T-helper 1 cell (primary cell): ENCODE measurements around the gene SFMBT2.
"Not testable (repeated sequence)": the region's sequence is repeated elsewhere in the genome, so short reads cannot be mapped to it uniquely, and the experiment has no call there.

ENCODE experiments used
- DNase-seq, 5 donors: peaks; one replicate each; pipeline ENCODE4 v3.0.0-alpha.2; 2012 to 2020

The SFMBT2 gene

DNA sequence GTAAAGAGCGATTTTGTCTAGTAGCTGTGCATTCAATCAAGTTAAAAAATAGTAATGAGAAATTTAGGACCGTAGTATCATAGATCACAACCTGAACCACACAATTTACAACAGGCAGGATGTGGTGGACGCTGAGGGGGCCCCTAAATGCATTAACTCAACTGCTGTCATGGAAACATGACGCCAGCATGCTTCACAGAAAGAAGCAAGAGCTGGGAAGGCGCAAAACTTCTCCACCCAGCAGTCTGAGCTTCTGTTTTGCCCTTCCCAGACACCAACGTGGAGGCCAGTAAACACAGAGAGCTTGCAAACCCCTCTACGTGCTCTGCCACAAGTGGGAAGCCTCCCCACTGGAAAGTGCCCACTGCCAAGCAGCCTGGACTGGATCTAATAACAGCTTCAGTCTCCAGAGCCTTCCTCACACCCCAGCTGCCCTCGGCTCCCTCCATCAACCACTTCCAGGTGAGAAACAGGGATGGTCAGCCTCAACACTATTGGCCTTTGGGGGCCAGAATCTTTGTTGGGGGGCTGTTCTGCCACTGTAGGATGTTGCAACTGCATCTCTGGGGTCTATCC, 151.8 kb downstream of the SFMBT2 start:
- peak in 3 of 5 donors; percentile 26 to 78 (median 42) for DNase-seq

DNA sequence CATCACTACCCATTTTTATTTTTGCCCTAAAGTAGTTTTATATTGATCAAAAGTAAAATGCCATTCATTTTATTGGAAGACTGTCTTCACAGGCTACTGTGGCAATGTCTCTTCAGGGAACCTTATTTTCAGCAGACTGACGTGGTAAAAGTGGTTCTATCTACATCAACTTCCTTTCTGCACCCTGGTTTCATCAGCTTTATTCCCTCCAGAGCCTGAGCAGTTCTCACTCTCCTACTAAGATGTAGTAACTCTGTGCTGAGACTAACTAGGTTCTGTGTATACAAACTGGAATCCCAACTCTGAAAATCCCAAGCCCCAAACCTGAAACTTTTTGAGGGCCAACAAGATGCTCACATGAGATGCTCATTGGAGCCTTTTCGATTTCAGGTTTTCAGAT, 155.3 kb downstream of the SFMBT2 start:
- DNase-seq = peak in 1 of 5 donors; percentile 28

DNA sequence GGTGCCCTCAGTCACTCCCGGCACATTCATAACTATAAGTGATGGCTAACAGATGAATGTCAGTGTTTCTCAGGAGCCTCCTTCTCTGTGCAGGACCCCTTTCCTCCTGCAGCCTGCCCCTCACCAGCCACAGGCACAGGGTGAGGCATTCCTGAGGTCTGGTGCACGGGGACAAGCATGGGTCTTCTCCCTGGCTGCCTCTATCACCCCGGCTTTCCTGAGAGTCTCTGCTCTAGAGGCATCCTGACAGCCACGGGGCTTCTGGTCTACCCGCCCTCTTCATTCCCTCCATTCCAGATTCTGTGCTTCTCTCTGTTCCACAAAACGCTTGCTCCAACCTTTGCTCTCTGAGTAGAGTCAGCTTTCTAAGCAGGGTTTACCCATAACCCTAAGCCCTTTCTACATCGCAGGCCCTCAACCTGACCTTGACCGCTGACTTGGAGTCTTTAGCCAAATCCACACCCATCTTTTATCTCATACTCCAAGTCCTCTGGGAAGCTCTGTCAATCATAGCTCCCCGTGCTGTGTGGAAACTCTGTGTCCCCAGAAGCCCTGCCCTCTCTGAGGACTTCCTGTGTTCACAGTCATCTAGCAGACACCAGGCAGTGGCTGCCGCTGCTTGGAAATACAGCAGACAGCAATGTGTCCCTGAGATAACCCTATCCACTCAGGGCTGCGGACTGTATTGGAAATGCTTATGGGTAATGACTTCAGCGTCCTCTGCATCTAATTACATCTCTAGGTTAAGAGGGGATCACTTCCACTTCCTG, 159.0 kb downstream of the SFMBT2 start:
- no peak for DNase-seq

DNA sequence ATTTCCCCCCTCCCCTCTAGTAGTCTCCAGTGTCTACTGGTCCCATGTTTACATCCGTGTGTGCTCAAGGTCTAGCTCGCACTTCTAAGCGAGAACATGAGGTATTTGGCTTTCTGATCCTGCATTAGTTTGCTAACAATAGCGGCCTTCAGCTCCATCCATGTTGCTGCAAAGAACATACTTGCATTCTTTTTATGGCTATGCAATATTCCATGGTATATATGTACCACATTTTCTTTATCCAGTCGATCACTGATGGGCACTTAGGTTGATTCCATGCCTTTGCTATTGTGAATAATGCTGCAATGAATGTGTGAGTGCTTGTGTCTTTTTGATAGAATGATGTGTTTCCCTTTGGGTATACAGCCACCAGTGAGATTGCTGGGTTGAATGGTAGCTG, 160.6 kb downstream of the SFMBT2 start:
- no peak for DNase-seq

DNA sequence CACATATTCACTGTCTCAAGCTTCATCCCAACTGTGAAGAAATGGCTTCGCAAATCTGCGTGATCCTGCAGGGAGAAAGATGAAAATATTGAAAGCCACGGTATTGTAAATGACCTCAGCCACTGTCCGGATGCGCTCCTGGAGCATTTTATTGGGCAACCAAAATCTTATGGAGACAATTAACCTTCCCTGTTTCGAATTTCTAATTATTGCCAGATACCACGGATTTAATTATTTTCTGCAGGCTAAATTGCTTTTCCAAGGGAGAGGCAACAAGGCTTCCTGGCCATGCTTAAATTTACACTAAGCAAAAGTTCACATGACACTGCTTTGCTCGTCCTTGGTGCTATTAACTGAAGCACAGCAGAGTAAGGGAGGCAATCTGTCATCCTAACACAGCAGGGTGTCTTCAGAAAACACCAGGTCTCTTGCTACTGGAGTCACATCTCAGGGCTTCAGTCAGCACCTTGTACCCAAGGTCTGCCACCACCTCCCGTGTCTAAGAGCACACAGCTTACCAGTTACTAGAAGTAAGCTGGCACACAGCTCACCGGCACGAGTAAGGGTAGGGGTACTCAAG, 162.2 kb downstream of the SFMBT2 start:
- DNase-seq = no peak

DNA sequence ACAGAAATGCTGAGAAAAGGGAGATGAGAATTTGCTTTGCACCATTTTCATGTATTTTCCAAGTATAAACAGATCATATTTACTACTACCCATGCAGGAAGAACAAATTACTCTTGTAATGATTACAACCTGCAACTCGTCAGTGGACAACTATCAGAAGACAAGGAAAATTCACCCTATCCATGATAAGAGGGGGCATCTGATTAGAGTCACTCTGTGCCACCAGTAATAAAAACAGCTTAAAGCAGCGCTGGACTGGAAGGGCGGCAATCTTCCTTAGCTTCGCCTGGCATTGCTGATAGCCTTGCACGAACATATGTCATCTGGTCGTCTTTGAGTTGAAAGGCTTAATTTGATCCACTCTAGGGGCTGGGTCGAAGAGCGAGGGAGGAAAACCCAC, 162.7 kb downstream of the SFMBT2 start:
- no peak for DNase-seq

DNA sequence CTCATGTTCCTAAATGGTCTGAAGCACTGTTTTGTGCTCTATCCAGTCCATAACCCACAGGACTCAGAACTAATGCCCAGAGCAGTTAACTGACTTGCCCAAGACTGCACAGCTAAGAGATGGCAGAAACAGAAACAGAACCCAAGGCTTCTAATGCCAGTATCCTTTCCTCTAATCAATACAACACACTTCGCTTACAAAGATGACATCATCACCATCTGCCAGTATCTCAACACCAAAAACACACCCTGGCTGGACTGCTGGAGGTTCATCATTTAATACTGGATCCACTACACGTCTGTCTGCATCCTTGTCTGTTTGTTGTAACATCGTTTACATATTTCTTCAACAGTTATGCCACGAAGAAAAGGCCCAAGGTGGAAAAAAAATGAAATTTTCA, 165.3 kb downstream of the SFMBT2 start:
- DNase-seq = no peak

DNA sequence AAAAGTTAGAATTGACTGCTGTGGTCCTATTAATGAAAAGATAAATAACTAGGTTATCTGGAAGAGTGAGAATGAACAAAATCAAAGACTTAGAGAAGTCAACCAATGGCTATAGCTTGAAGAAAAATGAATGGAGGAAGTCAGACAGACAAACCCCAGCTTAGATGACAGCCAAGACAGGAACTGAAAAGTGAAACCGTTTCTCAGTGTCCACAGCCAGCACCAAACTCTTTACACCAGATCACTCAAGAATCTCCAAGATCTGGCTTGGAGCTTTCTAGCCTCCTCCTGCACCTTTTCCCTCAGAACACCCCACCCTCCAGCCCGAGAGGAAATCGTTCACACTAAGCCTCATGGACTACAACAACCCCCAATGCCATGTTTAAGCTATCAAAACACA, 167.0 kb downstream of the SFMBT2 start:
- DNase-seq = peak in 1 of 5 donors; percentile 24

DNA sequence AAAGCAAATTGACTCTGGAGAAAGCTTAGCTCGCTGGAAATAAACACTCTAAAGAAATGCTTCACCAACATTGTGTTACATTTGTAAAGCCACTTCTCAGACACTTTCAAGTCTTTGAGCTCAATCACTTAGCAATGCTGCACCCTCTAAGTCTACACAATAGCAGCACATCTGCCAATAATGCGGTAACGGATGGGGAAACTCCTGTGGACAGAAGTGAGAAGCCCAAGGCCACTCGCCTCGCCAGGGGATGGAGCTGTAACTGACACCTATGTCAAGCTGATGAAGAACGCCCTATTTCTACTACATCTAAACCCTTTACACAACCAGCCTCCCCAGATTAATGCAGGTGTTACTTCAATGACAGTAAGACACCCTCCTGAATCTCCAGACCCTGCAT, 167.7 kb downstream of the SFMBT2 start:
- no peak for DNase-seq

DNA sequence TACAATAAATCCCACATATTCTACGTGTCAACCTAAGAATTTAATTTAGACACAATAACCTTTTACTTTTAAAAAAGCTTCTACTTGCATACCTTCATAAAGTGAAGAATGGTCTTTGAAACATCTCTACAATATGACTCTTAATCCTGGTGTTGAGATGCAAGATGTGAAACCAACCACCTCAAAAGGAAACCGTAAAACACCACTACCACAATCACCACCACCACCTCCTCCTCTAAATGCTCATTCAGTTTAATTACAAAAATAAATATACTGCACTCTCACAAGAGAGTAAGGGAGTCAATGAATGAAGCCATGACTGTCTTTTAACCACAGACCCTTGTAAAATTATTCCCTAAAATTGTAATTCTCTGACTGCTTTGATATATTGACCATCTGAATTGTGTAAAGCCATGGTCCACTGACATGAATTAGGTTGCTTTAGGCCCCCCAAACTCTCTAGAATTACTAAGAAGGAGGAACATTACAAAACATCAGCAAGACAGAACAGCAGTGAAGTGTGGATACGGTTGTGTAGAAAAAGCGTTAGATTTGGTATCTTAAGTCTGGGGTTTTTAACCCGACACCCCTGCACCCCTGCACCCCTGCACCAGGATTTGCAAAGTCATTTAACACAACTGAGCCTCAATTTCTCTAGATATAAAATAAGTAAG, 171.4 kb downstream of the SFMBT2 start:
- DNase-seq = peak in 1 of 5 donors; percentile 70

DNA sequence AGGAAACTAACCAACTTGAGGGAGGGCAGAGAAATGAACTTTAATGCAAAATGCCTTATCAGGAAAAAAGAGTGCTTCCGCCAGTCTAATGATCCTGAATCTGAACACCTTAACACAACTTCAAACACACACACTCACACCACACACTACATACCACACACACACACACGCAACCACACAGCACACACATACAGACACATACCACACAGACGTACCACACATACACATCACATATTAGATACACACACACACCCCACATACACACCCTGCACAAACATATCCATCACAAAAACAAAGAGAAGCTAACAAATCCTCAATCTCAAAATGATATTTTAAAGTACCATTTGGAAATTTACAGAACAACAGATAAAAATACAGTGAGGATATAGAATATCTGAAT, 175.5 kb downstream of the SFMBT2 start:
- no peak for DNase-seq

DNA sequence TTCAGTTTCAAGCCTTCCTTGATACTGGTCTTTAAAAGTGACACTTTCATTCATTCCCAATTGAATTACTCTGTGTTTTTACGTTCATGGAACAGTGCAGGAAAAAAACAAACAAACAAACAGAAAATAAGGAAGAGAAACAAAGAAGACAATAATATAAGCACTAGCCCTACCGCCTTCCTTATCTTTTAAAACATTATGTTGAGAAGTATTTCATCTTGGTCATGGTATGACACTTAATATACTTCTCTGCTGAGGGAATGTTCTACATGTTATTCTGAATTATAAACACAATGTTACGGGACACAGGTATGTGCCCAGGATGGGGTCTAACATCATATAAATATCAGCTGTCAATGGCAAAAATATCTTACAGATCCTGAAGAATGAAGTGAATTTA, 176.7 kb downstream of the SFMBT2 start:
- DNase-seq = no peak

DNA sequence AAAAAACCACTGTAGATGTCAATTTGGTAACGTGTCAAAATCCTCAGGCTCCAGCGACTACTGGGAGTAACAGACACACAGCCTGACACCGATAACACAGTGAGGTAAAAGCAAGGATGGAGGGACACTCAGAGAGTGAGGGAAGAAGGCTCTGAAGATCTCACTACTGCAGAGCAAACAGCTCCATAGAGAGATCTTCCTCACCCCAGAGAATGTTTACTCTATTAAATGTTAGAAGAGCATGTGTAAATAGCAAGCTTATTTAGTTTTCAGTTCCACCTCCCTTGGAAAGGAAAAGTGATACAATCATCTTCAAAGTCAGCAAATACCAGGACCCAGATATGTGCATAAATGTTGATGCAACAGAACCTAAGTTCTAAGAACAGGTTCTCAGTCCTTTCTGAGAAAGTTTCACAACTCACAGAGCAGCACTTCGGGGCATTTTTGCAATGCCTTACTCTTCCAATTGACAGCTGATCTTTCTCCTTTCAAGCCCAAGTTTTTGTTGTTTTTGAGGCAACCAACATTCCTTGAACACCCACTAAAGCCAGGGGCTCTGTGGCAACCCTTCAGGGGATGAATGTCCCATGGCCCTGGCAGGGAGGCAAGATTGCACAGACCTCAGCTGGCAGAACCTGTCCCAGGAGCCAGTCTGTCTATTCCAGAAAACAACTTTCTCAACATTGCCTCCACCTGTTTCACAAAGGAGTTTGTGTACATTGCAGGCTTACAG, 177.4 kb downstream of the SFMBT2 start:
- peak in 1 of 5 donors; percentile 70 for DNase-seq

DNA sequence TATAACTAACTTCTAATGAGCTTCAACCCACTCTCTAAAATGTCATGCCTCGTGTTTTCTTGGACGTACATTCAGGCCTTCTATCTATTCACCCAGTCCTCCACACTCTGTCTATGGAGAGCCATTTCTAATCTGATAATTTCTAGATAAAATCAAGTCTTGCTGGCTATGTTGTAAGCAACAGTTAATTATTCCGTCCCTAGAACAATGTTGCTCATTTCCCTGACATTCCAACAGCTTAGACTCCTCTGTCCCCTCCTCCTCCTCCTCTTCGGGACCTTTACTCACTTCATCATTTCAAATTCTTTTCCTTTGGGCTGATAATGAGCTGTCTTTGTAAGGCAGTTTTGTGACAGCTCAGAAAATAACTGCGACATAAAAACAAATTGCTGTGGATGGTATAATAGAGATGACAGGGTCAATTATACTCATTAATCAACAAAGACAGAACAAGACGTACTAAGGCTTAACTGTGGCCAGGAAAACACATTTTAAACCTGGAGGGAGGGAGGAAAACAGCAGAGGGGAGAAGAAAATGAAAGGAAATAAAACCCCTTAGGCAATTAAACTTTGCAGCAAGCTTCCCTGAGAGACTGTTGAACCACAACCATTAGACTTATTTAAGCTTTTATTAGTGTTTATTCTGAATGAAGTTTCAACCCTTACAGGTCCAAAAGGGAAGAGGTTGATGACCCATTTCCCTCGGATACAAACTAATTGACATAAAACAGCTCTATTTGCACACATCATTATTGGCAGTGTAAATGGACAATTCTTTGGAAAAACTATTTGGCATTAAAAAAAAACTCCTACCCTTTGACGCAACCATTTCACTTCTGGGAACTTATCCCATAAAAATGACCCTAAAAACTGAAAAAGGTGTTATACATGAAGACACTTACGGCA, 179.1 kb downstream of the SFMBT2 start:
- no peak for DNase-seq

DNA sequence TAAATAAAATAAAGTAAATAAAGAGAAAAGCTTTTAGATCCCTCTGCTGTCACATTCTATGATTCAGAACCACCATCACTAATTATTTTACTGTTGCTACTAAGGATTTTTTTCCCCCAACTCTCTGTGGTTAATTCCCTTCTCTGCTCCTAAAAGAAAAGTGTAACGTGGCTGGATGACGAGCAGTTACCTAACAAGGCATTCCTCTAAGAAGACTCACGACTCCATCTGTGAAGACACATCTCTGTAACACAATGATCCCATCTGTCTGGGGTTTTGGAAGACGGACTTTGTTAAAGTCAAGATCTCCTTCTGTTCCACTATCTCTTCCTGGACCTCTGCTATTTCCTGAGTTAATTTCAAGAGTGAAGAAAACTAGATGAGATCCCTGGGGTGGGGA, 179.9 kb downstream of the SFMBT2 start:
- no peak for DNase-seq

DNA sequence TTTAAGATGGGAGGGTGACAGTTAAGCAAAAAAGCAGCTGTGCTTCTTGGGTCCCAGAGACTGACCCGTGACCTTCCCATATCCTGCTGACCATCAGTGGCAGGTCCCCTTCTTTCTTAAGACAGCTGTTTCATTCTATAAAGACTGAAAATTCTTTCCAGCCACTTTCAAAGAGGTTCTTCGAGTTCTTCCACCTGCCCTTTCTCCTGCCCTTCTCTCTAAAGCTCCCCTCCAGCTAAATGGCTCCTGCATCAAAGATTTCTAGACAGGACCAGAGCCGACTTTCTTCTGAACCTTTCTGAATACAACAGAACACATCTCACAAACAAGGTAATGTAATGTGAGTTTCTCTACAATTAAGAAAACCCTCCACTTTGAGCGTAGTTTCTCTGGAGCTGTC, 180.8 kb downstream of the SFMBT2 start:
- DNase-seq = no peak

DNA sequence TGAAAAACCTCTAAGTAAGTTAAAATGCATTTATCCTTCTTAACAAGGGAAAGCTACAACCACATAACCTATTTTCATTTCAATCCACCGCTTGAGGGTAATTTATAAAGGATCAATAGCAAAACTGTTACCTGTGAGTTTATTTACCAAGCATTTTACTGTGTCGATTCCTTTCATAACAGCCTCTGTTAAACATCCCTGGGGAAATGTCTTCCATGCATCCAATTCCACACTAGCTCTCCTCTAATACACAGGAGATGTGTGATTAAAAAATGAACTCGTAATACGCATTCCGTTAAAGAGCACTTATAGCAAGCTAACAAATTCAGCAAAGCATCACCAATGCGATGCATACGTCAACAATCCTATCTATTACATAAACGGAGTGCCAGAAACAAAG, 185.7 kb downstream of the SFMBT2 start:
- no peak for DNase-seq

DNA sequence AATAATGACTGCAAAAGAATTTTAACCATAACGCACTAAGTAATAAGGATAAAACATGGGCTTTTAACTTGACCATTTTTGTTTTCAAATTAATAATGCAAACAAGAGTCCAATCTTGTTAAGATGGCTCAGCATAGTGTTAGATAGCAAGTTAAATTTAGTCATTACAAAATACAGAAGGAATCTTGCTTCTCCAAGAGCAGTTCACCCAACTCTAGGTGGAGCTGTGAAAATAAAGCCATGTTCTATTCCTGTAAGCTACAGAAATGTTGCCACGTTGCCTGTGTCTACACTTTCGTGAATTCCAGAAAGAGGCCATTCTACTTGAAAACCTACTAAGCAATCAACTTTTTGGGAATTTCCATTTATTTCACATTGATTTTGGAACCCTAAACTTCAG, 191.9 kb downstream of the SFMBT2 start:
- DNase-seq = no peak

DNA sequence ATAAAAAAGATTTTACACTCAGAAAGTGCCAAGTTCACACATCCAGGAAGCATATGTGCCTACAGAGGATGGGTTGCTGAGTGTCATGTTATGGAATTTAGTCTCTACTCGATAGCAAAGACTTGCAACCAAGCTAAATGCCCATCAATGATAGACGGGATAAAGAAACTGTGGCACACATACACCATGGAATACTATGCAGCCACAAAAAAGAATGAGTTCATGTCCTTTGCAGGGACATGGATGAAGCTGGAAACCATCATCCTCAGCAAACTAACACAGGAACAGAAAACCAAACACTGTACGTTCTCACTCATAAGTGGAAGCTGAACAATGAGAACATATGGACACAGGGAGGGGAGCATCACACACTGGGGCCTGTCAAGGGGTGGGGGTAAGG, 198.1 kb downstream of the SFMBT2 start:
- DNase-seq = not testable (repeated sequence)

DNA sequence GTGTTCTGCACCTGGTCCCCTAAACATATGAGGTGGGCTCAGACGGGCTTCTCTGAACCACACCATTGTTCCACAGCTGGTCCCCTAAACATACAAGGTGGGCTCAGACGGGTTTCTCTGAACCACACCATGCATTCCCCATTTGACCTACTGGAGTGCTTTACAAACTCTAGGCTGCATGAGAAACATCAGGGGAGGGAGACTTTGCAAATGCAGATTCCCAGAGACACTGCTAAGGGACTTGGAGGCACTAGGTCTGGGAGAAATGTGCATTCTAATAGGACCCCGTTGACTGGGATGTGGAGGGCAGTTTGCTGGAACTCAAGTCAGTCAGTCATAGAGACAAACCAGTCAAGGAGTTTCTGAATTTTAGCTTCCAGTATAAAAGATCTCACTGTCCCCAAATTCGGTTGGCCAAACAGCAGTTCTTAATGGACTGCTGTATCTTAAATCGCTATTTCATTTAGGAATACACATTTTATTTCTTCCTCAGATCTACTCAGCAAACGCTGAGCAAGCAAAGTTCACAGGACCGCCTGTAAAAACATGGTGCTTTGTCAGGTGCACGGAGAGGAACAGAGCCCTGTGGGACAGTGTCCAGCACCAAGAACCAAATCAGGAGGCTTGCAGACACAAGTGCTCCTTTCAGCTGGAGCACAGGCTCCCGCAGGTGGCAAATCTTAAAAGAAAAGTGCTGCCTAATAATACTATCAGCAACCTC, 198.8 kb downstream of the SFMBT2 start:
- DNase-seq = no peak

DNA sequence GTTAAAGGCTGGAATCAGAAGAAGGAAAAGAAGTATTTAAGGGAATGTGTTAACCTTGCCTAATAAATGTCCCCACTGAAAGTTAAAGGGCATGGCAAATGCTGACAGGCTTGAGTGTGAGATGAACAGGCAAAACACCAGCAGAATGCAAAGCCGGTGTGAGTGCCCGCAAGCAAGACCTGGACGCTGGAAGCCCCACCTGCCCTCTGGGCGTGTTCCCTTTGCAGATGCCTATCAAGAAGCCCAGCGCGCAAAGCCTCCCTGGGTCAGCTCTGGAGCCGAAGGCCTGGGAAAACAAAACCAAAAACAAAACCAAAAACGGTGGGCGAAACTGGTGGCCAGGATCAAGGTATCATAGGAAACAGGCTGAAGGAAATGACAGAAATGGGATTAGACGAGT, 200.3 kb downstream of the SFMBT2 start:
- DNase-seq = no peak
